SIG-M5 (cell line): Measurements from ENCODE around the gene GAMT.

Source experiments
- DNase-seq: peaks from one replicate; lab custom pipeline; 2025; lab: John Stamatoyannopoulos, UW

The GAMT gene

DNA sequence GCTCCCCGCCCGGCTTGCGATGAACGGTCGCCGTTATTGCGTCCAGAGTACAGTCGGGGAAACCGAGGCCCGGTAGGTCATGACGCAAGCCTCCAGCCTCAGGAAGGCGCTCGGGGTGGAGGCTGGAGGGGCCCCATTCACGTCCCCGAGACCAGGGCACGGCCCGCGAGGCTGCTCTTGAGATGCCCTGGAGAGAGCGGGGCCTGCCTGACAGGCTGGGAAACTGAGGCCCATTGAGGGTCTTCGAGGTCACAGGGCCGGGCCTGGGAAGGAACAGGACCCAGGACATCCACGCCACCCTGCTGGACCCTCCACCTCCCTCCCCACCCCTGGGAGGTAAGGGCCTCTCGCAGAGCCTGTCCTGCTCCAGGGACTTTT, 17.3 kb downstream of the GAMT start:
- no peak for DNase-seq

DNA sequence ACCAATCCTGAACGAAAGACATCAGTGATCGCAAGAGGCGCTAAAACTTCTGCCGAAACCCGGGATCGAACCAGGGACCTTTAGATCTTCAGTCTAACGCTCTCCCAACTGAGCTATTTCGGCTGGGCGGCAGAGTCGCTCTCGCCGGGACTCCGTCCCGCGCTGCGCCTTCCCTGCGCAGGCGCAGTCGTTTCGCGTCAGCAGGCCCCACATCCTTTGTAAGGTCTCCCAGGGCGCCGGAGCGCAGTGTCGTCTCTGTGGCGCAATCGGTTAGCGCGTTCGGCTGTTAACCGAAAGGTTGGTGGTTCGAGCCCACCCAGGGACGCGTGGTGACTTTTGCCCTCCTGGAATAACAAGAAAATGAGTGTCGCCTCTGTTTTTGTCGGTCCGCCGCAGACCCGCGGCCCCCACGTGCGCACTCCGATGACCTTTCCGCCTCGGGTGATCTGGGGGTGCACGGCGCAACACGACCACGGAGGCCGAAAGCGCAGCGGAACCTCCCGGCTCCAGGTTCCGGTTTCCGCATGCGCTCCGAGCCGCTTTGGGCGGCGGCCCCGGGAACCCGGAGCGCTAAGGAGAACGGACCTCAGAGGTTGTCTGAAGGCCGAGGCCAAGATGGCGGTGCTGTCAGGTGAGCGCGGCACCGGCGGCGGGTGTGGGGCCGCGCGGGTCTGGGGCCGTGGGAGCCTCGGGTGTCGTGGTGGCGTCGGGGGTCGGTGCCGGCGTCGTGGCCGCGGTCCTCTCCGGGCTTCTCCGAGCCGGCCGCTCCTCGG, 17.8 kb downstream of the GAMT start, which contains the start of gene NDUFS7:
Gene NDUFS7, plus strand, starts transcription at position 596 of the 773 bp plus-strand sequence. Its CDS starts 20 bp downstream, at position 616.
- DNase-seq, result peak; percentile 24

GRCh38 chr19:1383017-1383311, 18.4 kb downstream of the GAMT start:
- no peak for DNase-seq

DNA sequence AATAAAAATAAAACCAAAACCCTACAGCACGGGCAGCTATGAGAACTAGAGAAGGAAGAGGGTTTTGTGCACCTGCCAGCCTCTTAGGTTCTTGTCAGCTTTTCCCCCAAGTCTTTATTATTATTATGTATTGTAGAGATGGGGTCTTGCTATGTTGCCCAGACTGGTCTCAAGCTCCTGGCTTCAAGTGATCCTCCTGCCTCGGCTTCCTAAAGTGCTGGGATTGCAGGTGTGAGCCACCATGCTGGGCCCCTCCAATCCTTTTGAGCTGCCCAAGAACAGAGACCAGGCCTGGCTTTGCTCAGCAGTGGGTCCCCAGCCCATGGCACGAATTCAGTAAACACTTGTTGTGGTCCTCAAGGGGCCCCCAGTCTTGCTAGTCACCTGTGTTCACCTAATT, 19.1 kb downstream of the GAMT start:
- no peak for DNase-seq

DNA sequence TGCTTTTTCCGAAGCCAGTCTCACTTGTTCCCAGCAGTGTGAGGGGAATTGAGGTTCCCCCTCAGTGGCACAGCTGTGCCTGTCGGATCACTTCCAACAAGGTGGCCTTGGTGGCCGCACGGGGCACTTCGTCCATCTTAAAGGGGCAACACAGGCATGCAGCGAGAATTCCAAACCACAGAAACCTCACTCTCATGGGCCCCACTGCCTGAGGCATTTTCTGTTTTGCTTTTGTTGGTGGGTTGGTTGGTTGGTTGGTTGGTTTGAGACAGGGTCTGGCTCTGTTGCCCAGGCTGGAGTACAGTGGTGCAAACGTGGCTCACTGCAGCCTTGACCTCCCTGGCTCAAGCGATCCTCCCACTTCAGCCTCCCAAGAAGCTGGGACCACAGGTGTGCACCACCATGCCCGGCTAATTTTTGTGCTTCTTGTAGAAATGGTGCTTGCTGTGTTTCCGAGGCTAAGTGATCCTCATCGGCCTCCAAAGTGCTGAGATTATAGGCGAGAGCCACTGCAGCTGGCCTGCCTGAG, 21.3 kb downstream of the GAMT start:
- DNase-seq, result no peak

DNA sequence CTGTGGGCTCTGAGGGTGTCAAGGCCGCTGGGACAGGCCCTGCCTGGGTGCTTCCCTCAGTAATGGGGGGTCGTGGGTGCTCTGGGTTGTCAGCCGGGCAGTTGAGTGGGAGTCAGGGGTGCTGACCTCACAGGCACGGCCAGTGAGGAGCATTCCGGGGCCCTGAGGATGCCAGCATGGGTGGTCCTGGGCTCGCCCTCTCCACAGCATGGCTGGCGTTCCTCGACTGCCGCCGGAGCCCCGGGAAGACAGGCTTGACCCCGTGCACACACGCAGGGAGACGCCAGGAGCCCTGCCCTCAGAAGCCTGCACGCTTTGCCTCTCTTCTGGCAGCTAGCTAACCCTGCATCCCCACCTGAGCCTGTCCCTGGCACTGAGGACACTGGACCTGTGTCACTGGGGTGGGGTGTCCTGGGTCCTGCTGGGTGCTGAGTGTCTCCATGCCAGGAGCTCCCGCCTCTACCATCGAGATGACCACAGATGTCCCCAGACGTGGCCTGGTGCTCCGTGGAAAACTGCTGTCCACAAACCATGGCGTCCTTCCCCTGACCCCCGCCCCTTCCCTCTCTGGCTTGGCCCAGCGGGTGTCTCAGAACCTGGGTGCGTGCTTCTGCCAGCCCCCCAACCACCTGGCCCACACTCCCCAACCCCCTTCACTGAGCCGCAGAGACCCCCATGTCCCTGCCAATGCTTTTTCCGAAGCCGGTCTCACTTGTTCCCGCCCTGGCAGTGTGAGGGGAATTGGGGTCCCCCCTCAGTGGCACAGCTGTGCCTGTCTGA, 22.0 kb downstream of the GAMT start:
- no peak for DNase-seq

DNA sequence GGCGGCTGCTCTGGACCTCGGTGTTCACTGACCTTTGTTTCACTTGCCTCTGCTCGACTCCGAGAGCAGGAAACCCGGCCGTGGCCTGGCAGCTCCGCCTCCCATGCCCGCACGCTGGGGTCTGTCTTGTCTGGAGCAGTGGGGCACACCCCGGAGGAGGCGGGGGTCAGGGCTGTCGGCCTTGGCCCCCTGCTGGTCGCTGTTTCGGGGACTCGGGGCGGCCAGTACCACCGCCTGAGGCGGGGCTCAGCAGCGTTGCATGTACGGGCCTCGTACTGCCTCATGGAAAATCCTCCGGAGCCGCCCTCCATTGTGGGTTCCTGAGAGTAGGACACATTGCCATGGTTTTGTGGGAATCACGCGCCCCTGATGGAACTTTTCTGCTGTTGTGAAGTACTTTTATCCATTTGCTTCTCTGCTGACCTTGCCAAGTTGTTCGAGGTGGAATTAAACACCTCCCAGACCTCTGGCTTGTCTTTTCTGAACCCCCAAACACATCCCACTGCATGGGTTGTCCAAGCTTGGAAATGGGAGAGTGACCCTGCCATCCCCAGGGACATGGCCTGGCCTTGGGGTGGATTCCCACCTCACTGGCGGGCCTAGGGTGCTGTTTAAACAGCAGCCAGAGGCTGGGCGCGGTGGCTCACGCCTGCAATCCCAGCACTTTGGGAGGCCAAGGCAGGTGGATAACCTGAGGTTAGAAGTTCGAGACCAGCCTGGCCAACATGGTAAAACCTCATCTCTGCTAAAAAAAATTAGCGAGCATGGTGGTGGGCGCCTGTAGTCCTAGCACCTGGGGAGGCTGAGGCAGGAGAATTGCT, 23.2 kb downstream of the GAMT start:
- no peak for DNase-seq

- no peak for DNase-seq
Measured at GRCh38 chr19:1377176-1377964, 24.0 kb downstream of the GAMT start.

DNA sequence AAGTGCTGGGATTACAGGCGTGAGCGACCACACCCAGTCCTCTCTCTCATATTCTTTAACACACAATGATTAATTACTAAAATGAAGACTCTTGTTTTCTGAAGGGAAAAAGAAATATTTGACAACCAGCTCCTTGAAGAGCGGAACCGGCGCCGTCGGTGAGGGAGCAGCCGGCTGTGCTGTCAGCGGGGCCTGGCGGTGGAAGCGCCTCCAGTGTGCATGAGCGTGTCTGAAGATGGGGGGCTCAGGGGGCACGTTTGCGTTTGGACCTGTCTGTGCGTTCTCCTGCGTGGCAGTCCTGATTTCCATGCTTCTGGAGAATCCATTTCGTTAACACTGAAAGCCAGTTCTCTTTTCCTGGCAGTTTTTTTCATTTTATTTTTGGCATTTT, 24.9 kb downstream of the GAMT start:
- DNase-seq, result no peak

GRCh38 chr19:1374250-1374577, 27.1 kb downstream of the GAMT start:
- no peak for DNase-seq

DNA sequence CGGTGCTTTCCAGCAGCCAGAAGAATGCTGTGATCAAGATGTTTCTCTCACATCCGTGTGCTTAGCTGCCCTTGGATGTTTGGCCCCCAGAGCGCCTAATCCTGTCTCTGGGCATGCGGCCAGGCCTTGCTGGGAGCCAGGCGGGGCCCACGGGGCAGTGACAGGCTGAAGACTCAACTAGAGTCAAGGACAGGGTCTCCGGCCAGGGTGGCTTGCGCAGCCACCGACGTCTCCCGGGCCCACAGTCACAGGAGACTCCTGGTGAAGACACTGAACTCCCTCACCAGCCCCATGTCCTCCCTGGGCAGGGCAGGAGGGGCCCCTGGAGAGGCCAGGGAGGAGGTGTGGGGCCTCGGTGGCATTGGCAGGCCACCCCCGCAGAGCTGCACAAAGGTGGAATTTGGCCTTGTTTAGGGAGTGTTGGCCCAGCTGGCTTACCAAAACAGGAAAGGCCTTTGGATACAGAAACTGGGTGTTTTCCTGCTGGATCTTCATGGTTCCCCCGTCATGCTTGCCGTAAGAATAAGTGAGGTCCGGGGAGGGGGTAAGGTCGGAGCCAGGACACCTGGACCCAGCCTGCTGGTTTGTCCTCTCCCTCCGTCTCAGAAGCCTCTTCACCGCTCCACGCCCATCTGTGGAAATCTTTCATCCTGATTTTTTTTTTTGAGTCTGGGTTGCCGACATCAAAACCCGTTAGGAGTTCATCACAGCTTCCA, 27.6 kb downstream of the GAMT start:
- DNase-seq, result no peak

GRCh38 chr19:1373042-1373533, 28.3 kb downstream of the GAMT start:
- no peak for DNase-seq

DNA sequence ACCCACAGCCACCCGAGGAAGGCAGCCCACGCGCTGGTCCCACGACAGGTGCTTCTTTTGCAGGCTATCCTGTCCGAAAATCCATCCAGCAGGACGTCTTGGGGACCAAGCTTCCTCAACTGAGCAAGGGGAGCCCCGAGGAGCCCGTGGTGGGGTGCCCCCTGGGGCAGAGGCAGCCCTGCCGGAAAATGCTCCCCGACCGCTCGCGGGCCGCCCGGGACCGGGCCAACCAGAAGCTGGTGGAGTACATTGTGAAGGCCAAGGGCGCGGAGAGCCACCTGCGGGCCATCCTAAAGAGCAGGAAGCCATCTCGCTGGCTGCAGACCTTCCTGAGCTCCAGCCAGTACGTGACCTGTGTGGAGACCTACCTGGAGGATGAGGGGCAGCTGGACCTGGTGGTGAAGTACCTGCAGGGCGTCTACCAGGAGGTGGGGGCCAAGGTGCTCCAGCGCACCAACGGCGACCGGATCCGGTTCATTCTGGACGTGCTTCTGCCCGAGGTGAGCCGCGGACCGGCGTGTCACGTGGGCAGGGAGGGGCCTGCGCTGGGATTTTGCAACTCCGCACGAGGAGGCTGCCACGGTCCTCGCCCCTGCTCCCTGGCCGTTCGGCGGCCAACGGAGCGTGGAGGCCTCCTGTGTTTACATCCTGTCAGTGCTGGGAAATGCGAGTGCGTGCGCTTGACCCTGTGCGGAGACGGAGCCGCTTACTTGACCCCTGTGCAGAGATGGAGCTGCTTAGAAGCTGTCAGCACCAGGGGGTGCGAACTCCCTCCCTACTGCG, 30.6 kb downstream of the GAMT start:
- no peak for DNase-seq

GRCh38 chr19:1369214-1369805, 32.0 kb downstream of the GAMT start:
- no peak for DNase-seq

DNA sequence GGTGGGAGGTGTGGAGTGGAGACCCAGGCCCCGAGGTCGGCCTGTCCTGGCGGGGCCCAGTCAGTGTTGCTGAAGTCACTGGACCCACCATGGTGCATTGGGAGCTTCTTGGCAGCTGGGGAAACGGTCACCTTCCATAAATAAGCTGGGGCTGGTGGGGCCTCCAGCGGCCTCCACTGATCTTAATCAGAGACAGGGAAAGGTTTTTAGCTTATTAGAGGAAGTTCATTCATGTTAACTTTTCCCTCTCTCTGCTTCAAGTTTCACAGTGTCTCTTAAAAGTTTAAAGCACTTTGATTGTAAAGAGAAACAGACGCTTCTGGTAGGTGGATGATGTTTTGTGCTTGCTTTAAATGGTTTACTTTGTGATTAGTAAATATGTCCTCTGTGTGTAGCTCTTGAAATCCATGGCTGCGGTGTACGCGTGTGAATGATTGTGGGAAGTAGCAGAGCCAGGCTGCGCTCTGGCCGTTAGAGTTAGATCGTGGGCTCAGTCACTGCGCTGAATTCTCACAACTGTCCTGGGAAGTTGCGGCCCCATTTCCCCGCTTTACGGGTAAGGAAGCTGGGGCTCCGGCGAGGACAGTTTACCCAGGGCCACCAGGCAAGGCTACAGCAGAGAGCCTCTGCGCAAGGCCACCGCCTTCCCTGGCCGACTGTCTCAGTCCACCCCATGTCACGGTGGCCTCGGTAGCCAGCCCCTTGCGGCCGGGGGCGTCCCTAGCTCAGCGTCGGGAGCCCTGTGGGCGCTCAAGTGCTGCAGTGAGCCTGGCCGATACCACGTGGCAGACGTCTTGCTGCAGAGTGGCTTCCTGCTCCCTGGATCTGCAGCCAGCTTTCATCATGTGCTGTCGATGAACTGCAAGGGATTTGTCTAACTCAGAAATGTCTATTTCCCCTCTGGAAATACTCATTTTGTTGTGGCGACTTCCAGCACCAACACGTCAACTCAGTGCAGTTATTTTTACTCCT, 34.2 kb downstream of the GAMT start:
- no peak for DNase-seq

DNA sequence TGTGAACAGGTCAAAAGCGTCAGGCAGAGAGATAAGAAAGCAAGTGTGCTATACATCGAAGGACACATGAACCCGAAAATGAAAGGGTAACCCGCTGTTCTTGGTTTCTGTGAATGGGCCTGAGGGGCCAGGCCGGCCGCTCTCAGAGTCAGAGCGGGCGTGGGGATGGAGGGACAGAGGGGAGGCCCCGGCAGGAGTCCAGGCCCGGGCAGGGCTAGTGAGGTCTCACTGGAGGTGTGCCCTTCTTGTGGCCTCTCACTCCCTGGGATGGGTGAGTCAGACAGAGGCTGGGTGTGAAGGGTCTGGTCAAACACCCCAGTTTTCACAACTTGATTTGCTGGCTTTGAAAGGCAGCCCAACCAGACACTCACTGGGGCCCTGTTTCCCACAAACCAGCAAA, 35.0 kb downstream of the GAMT start:
- DNase-seq, result no peak

- no peak for DNase-seq
Measured at GRCh38 chr19:1365319-1366269, 35.7 kb downstream of the GAMT start.
